Measurements from ENCODE around the gene ZNF701.

GRCh38 chr19:52554216-52554971, 15.7 kb upstream of the ZNF701 start:
- no peak for TF ChIP-seq CTCF (IDR thresholded peaks at IDR 0.05)
- TF ChIP-seq POLR2A (IDR thresholded peaks at IDR 0.05) = no peak

Measured in breast epithelium (tissue), 3 donors.